GM12878 (cell line): ENCODE data around the gene NCS1. TPM values are rescaled to one million over a fixed set of nuclear protein-coding genes. Genes with fewer than 3 reads are reported as not detected.

Experiments
- ATAC-seq: fragments of 200-7000 bp; cut with Tn5 transposase; 3 replicates; pipeline ENCODE4 v1.9.1; 2020; ENCODE audit warnings: mild to moderate bottlenecking, moderate library complexity
- BruUV-seq: library from RNA; stranded (reverse); fragments of 400-500 nt; replicated peaks from 2 replicates; lab custom pipeline; 2021; lab: Mats Ljungman, UMichigan
- CTCF ChIA-PET: fragments of 300-600 bp; sonication (Branson Sonifier 250); formaldehyde crosslinking; extraction: SDS; loops from one replicate; lab custom pipeline; 2021; ENCODE audit warnings: inconsistent platforms; lab: Yijun Ruan, JAX
- POLR2A ChIA-PET: fragments of 350-600 bp; formaldehyde crosslinking; extraction: SDS; loops from one replicate; lab custom pipeline; 2021; ENCODE audit warnings: inconsistent platforms; lab: Charles Lee
- RAD21 ChIA-PET: fragments of 300-600 bp; sonication (Branson Sonifier 250); formaldehyde crosslinking; loops from one replicate; lab custom pipeline; 2023; ENCODE audit warnings: antibody characterized with exemption; ENCODE audit not compliant: unreplicated experiment; lab: Charles Lee
- SMC1A ChIA-PET: fragments of 300-600 bp; sonication (Branson Sonifier 250); formaldehyde crosslinking; loops from one replicate; lab custom pipeline; 2023; ENCODE audit not compliant: unreplicated experiment, uncharacterized antibody; lab: Charles Lee
- DNase-seq: peaks from one replicate; pipeline ENCODE4 v3.0.0-alpha.2; 2011; ENCODE audit warnings: low read depth, low spot score
- FAIRE-seq: peaks from 3 replicates; lab custom pipeline; 2011; peaks lifted over from hg19 to GRCh38; lab: Jason Lieb, UNC
- H2AFZ ChIP-seq: 2 replicates; pipeline ENCODE4 v1.6.0; 2011; ENCODE audit warnings: low read depth, low read length, control low read depth; ENCODE audit not compliant: control insufficient read depth
- H3K27ac ChIP-seq: 2 replicates; pipeline ENCODE4 v1.5.1; 2011; ENCODE audit warnings: control low read depth; ENCODE audit not compliant: control insufficient read depth, insufficient read depth
- H3K27me3 ChIP-seq, 2 experiments: replicated peaks in 1 of 2; 2 replicates each; pipeline versions ENCODE4 v1.6.0 to v1.6.1; 2011; ENCODE audit warnings: low read length in 1 of 2; ENCODE audit not compliant: control insufficient read depth in 2 of 2, insufficient read depth in 2 of 2
- H3K36me3 ChIP-seq, 2 experiments: 2 replicates each; pipeline ENCODE4 v1.5.1; 2011; ENCODE audit warnings: low read length in 1 of 2; ENCODE audit not compliant: control insufficient read depth in 2 of 2, insufficient read depth in 2 of 2
- H3K4me1 ChIP-seq: 2 replicates; pipeline ENCODE4 v1.6.1; 2011; ENCODE audit warnings: mild to moderate bottlenecking, low read length, moderate library complexity, mixed read lengths; ENCODE audit not compliant: control insufficient read depth, insufficient read depth
- H3K4me2 ChIP-seq: 2 replicates; pipeline ENCODE4 v1.6.0; 2011; ENCODE audit warnings: control low read depth; ENCODE audit not compliant: control insufficient read depth, insufficient read depth
- H3K4me3 ChIP-seq: fragments of 200-600 bp; sonication (generic); 2 replicates; pipeline ENCODE4 v1.5.1; 2016
- H3K79me2 ChIP-seq: 2 replicates; pipeline ENCODE4 v1.6.0; 2011; ENCODE audit warnings: low read length; ENCODE audit not compliant: control insufficient read depth, insufficient read depth
- H3K9ac ChIP-seq: 2 replicates; pipeline ENCODE4 v1.8.0; 2011; ENCODE audit warnings: low read length, control low read depth, mixed read lengths; ENCODE audit not compliant: control insufficient read depth, insufficient read depth
- H3K9me3 ChIP-seq: replicated peaks from 3 replicates; pipeline ENCODE4 v1.5.1; 2011; ENCODE audit warnings: mild to moderate bottlenecking, low read length; ENCODE audit not compliant: control insufficient read depth, insufficient read depth
- H4K20me1 ChIP-seq: 2 replicates; pipeline ENCODE4 v1.6.0; 2011; ENCODE audit not compliant: control insufficient read depth, insufficient read depth
- DPF2 ChIP-seq: fragments of 450-650 bp; IDR thresholded peaks from 2 replicates; pipeline ENCODE4 v1.6.1; 2017; ENCODE audit warnings: mild to moderate bottlenecking
- KAT2A ChIP-seq: conservative IDR thresholded peaks from 2 replicates; pipeline ENCODE4 v1.6.1; 2011; ENCODE audit warnings: low read depth, low read length; ENCODE audit not compliant: control insufficient read depth
- NR2F1 ChIP-seq: fragments of 450-650 bp; conservative IDR thresholded peaks from 2 replicates; pipeline ENCODE4 v1.6.1; 2017; ENCODE audit warnings: mild to moderate bottlenecking
- RELA ChIP-seq: fragments of 450-650 bp; IDR thresholded peaks from 2 replicates; pipeline ENCODE4 v1.8.0; 2014; ENCODE audit warnings: borderline replicate concordance; ENCODE audit not compliant: partially characterized antibody
- SMC3 ChIP-seq: IDR thresholded peaks from 2 replicates; pipeline ENCODE4 v1.6.1; 2011; ENCODE audit warnings: low read length, improper control_type of control experiment, borderline replicate concordance
- TCF3 ChIP-seq: IDR thresholded peaks from 2 replicates; pipeline ENCODE4 v1.6.1; 2012; ENCODE audit warnings: low read depth, mild to moderate bottlenecking, low read length, borderline replicate concordance; ENCODE audit not compliant: insufficient read depth
- ZBED1 ChIP-seq: IDR thresholded peaks from 2 replicates; pipeline ENCODE4 v1.6.1; 2016; ENCODE audit warnings: borderline replicate concordance
- WGBS: methylation state at CpG from one replicate; pipeline ENCODE4 v1.1.6; 2016; ENCODE audit warnings: low lambda C conversion rate; ENCODE audit not compliant: insufficient replicate concordance, insufficient coverage; ENCODE audit errors: missing lambda C conversion rate; 5-methylcytosine and 5-hydroxymethylcytosine counted together
- in situ Hi-C: fragments of 300-500 bp; cut with MboI; formaldehyde crosslinking; loops from 9 replicates; pipeline ENCODE4 v1.14.3; 2018; ENCODE audit warnings: mixed read lengths
- intact Hi-C: fragments of 100-400 bp; cut with micrococcal nuclease; formaldehyde crosslinking; loops from one replicate; pipeline ENCODE4 v1.14.2; 2022; ENCODE audit not compliant: unreplicated experiment
- polyA plus RNA-seq, 11 experiments: library from polyadenylated mRNA; depleted of rRNA in 4 of 11; unstranded in 6 of 11; stranded (reverse) in 5 of 11; fragments of >200 nt; fragmentation: Nextera tagmentation in 4 of 11; fragmentation: Illumina TruSeq in 1 of 11; extraction: Ambion mirVana in 4 of 11; extraction: Trizol in 1 of 11; gene quantifications; 1 replicate in 1 of 11; 2 replicates in 10 of 11; pipeline versions ENCODE4 v1.2.1 to v1.2.3, GENCODE V29; 2011 to 2016; ENCODE audit warnings: inconsistent platforms in 2 of 11, missing spikeins in 2 of 11, low read depth in 1 of 11
- total RNA-seq, 4 experiments: library from RNA; depleted of rRNA in 3 of 4; stranded (reverse); fragments of >200 nt in 3 of 4; fragmentation: Illumina TruSeq in 1 of 4; extraction: Trizol in 1 of 4; gene quantifications; 2 replicates each; pipeline versions ENCODE4 v1.2.1 to v1.2.3, GENCODE V29; 2013 to 2021
- TF ChIP-seq, protein P1 (sequence below): fragments of 450-650 bp; IDR thresholded peaks from 2 replicates; pipeline ENCODE4 v1.6.1; 2017; ENCODE audit warnings: borderline replicate concordance

The NCS1 gene
- total and polyA plus RNA-seq, 10 of the 15 experiments (the other 5 are each of a cell fraction or from before 2014, with no cell fraction given): 0.04 to 0.22 (median 0.06) TPM; not detected in 4

DNA sequence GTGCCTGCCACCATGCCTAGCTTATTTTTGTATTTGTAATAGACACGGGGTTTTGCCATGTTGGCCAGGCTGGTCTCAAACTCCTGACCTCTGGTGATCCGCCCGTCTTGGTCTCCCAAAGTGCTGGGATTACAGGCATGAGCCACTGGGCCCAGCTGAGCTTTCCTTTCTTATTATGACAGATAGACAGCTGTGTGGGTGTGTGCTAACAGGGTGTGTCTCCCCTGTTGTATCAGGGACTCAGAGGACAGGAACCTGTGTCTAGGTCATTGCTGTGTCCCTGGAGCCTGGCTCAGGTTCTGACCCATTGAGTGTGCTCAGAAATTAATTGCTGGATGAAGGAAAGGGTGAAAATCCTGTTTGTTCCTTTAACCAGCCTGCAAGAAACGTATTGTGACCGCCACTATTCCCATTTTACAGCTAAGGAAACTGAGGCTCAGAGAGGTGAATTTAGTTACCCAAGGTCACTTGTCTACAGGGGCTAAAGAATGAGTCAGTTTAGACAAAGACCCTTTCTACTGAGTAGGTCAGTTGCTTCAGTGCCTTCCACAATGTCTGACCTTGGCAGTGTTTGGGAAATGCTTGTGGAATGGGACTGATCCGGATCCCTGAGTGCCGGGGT, 16.8 kb downstream of the NCS1 start:
- FAIRE-seq: no peak
- intact Hi-C loops (no loop called here), in situ Hi-C loops (no loop called here)
- H3K4me2 ChIP-seq: no peak overlapping the region
- POLR2A ChIA-PET: no interaction called here
- H2AFZ ChIP-seq: no peak overlapping the region
- no peak for DNase-seq
- no peak overlapping the region for H3K27ac ChIP-seq
- no peak overlapping the region for H3K9ac ChIP-seq
- TF ChIP-seq ZBED1 (no peak), SMC3 (no peak), DPF2 (no peak), KAT2A (no peak), TCF3 (no peak), NR2F1 (no peak), RELA (no peak)
- TF ChIP-seq, protein P1, sequence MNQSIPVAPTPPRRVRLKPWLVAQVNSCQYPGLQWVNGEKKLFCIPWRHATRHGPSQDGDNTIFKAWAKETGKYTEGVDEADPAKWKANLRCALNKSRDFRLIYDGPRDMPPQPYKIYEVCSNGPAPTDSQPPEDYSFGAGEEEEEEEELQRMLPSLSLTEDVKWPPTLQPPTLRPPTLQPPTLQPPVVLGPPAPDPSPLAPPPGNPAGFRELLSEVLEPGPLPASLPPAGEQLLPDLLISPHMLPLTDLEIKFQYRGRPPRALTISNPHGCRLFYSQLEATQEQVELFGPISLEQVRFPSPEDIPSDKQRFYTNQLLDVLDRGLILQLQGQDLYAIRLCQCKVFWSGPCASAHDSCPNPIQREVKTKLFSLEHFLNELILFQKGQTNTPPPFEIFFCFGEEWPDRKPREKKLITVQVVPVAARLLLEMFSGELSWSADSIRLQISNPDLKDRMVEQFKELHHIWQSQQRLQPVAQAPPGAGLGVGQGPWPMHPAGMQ: no peak
- SMC1A ChIA-PET: interaction anchor here (0.6 kb wide), 1 partner anchor 47 kb away, joined by 3 read pairs; no protein-coding TSS in a partner anchor
- H3K9me3 ChIP-seq: no peaks in the 10 kb centered on the region
- RAD21 ChIA-PET: no interaction called here
- ATAC-seq: no peak
- H4K20me1 ChIP-seq: no peaks in the 10 kb centered on the region
- WGBS: 37% methylated on average over 7 of the region's 7 CpGs
- no peaks in the 10 kb centered on the region; a peak in 2 of 4 replicates for H3K27me3 ChIP-seq
- no peaks in the 10 kb centered on the region for H3K36me3 ChIP-seq
- no peak overlapping the region for H3K4me3 ChIP-seq
- BruUV-seq: no TSS peak
- CTCF ChIA-PET: interaction anchor here (0.6 kb wide), 1 partner anchor 161 kb away, joined by 3 read pairs; no protein-coding TSS in a partner anchor
- H3K79me2 ChIP-seq: no peaks in the 10 kb centered on the region
- no peaks in the 10 kb centered on the region for H3K4me1 ChIP-seq
